ENCODE data around the gene EMSY. TPM values are rescaled to one million over a fixed set of nuclear protein-coding genes. Genes with fewer than 3 reads are reported as not detected.

EMSY gene
- total RNA-seq, 5 donors from 2014 or later (not counting 1 experiment from before 2014, with no cell fraction given) = 33.4 to 39.0 (median 38.0) TPM

- CTCF ChIA-PET = no interaction called here
- Histone ChIP-seq H3K27ac (ENCODE audit: low read length) (no peak overlapping the region), H3K9me3 (no peaks in the 10 kb centered on the region), H3K4me1 (ENCODE audit: control insufficient read depth in 1 of 2, extremely low read depth in 1 of 2, insufficient read depth in 2 of 2, low read length in 2 of 2) (no peaks in the 10 kb centered on the region), H3K36me3 (ENCODE audit: control insufficient read depth in 2 of 2, extremely low read depth in 1 of 2, insufficient read depth in 1 of 2, low read length in 1 of 2) (no peaks in the 10 kb centered on the region), H3K4me3 (ENCODE audit: control insufficient read depth in 1 of 2, extremely low read depth in 1 of 2, low read length in 1 of 2) (no peak overlapping the region), H3K27me3 (replicated peaks in 1 of 2; ENCODE audit: control insufficient read depth in 2 of 2, extremely low read depth in 1 of 2, insufficient read depth in 2 of 2, low read length in 1 of 2) (peaks cover 0 to 2% of the 10 kb centered on the region in 2 experiments)
- no peak overlapping the region for H3K27ac Mint-ChIP-seq
- DNase-seq (no peak), ATAC-seq (replicated peaks in 1 of 4) (no peak)
- H3K9me3 Mint-ChIP-seq = no peaks in the 10 kb centered on the region
- H3K4me3 Mint-ChIP-seq = no peak overlapping the region
- H3K27me3 Mint-ChIP-seq = peaks cover 0 to 1% of the 10 kb centered on the region in 2 donors
- H3K36me3 Mint-ChIP-seq = no peaks in the 10 kb centered on the region
- H3K4me1 Mint-ChIP-seq = peaks cover 0 to 8% (median 6%) of the 10 kb centered on the region in 3 donors
- WGBS (ENCODE audit: insufficient coverage) = 94% methylated on average over 11 of the region's 18 CpGs
- POLR2A ChIA-PET = no interaction called here
These were observed 154.5 kb downstream of the EMSY start for GRCh38 chr11:76599041-76600013.

- Histone ChIP-seq H3K27ac (ENCODE audit: low read length) (no peak overlapping the region), H3K4me3 (ENCODE audit: control insufficient read depth in 1 of 2, extremely low read depth in 1 of 2, low read length in 1 of 2) (no peak overlapping the region), H3K4me1 (ENCODE audit: control insufficient read depth in 1 of 2, extremely low read depth in 1 of 2, insufficient read depth in 2 of 2, low read length in 2 of 2) (no peaks in the 10 kb centered on the region), H3K9me3 (no peaks in the 10 kb centered on the region), H3K27me3 (replicated peaks in 1 of 2; ENCODE audit: control insufficient read depth in 2 of 2, extremely low read depth in 1 of 2, insufficient read depth in 2 of 2, low read length in 1 of 2) (peaks cover 0 to 2% of the 10 kb centered on the region in 2 experiments), H3K36me3 (ENCODE audit: control insufficient read depth in 2 of 2, extremely low read depth in 1 of 2, insufficient read depth in 1 of 2, low read length in 1 of 2) (no peaks in the 10 kb centered on the region)
- ATAC-seq (replicated peaks in 1 of 4) (no peak), DNase-seq (no peak)
- CTCF ChIA-PET = no interaction called here
- H3K27me3 Mint-ChIP-seq = peaks cover 0 to 1% of the 10 kb centered on the region in 2 donors
- peaks cover 0 to under 1% (median under 1%) of the 10 kb centered on the region in 3 donors for H3K4me1 Mint-ChIP-seq
- H3K27ac Mint-ChIP-seq = no peak overlapping the region
- H3K36me3 Mint-ChIP-seq = no peaks in the 10 kb centered on the region
- H3K4me3 Mint-ChIP-seq = no peak overlapping the region
- H3K9me3 Mint-ChIP-seq = no peaks in the 10 kb centered on the region
- POLR2A ChIA-PET = no interaction called here
- 50% methylated on average over 1 of the region's 10 CpGs for WGBS (ENCODE audit: insufficient coverage)
These were observed 155.4 kb downstream of the EMSY start for GRCh38 chr11:76600124-76600655.

- no peak overlapping the region for H3K4me3 ChIP-seq (ENCODE audit: control insufficient read depth in 1 of 2, extremely low read depth in 1 of 2, low read length in 1 of 2)
- ChIA-PET CTCF (interaction anchor here in 1 of 2 donors (0.6 kb wide), 1 partner anchor 10 kb away, joined by 6 read pairs; no protein-coding TSS in a partner anchor), POLR2A (no interaction called here)
- no peaks in the 10 kb centered on the region for H3K9me3 Mint-ChIP-seq
- no peaks in the 10 kb centered on the region for H3K9me3 ChIP-seq
- H3K36me3 ChIP-seq (ENCODE audit: control insufficient read depth in 2 of 2, extremely low read depth in 1 of 2, insufficient read depth in 1 of 2, low read length in 1 of 2) = no peaks in the 10 kb centered on the region
- no peak overlapping the region for H3K27ac ChIP-seq (ENCODE audit: low read length)
- peaks cover 0 to 2% of the 10 kb centered on the region in 2 experiments for H3K27me3 ChIP-seq (replicated peaks in 1 of 2; ENCODE audit: control insufficient read depth in 2 of 2, extremely low read depth in 1 of 2, insufficient read depth in 2 of 2, low read length in 1 of 2)
- H3K27me3 Mint-ChIP-seq = peaks cover 0 to 1% of the 10 kb centered on the region in 2 donors
- 92% methylated on average over 7 of the region's 7 CpGs for WGBS (ENCODE audit: insufficient coverage)
- H3K4me3 Mint-ChIP-seq = no peak overlapping the region
- no peak for ATAC-seq (replicated peaks in 1 of 4)
- H3K4me1 Mint-ChIP-seq = no peaks in the 10 kb centered on the region
- no peaks in the 10 kb centered on the region for H3K36me3 Mint-ChIP-seq
- DNase-seq = no peak
- no peak overlapping the region for H3K27ac Mint-ChIP-seq
- no peaks in the 10 kb centered on the region for H3K4me1 ChIP-seq (ENCODE audit: control insufficient read depth in 1 of 2, extremely low read depth in 1 of 2, insufficient read depth in 2 of 2, low read length in 2 of 2)
These were observed 156.5 kb downstream of the EMSY start for GRCh38 chr11:76601272-76601671.

- ChIA-PET POLR2A (no interaction called here), CTCF (interaction anchor here in 1 of 2 donors (0.6 kb wide), 1 partner anchor 10 kb away, joined by 6 read pairs; no protein-coding TSS in a partner anchor)
- H3K9me3 ChIP-seq = no peaks in the 10 kb centered on the region
- Mint-ChIP-seq H3K27ac (no peak overlapping the region), H3K4me1 (no peaks in the 10 kb centered on the region), H3K4me3 (no peak overlapping the region), H3K9me3 (no peaks in the 10 kb centered on the region), H3K36me3 (no peaks in the 10 kb centered on the region), H3K27me3 (peaks cover 0 to 1% of the 10 kb centered on the region in 2 donors)
- H3K4me3 ChIP-seq (ENCODE audit: control insufficient read depth in 1 of 2, extremely low read depth in 1 of 2, low read length in 1 of 2) = no peak overlapping the region
- no peak for ATAC-seq (replicated peaks in 1 of 4)
- DNase-seq = peak in 1 of 35 experiments; percentile 4
- WGBS (ENCODE audit: insufficient coverage) = 100% methylated on average over 2 of the region's 3 CpGs
- H3K36me3 ChIP-seq (ENCODE audit: control insufficient read depth in 2 of 2, extremely low read depth in 1 of 2, insufficient read depth in 1 of 2, low read length in 1 of 2) = no peaks in the 10 kb centered on the region
- H3K27me3 ChIP-seq (replicated peaks in 1 of 2; ENCODE audit: control insufficient read depth in 2 of 2, extremely low read depth in 1 of 2, insufficient read depth in 2 of 2, low read length in 1 of 2) = peaks cover 0 to 2% of the 10 kb centered on the region in 2 experiments
- H3K27ac ChIP-seq (ENCODE audit: low read length) = no peak overlapping the region
- H3K4me1 ChIP-seq (ENCODE audit: control insufficient read depth in 1 of 2, extremely low read depth in 1 of 2, insufficient read depth in 2 of 2, low read length in 2 of 2) = no peaks in the 10 kb centered on the region
These were observed 156.9 kb downstream of the EMSY start for GRCh38 chr11:76601724-76602123.

GRCh38 chr11:76602431-76602861 lies 157.6 kb downstream of the EMSY start:
- Histone ChIP-seq H3K27me3 (replicated peaks in 1 of 2; ENCODE audit: control insufficient read depth in 2 of 2, extremely low read depth in 1 of 2, insufficient read depth in 2 of 2, low read length in 1 of 2) (peaks cover 0 to 2% of the 10 kb centered on the region in 2 experiments), H3K27ac (ENCODE audit: low read length) (no peak overlapping the region), H3K4me1 (ENCODE audit: control insufficient read depth in 1 of 2, extremely low read depth in 1 of 2, insufficient read depth in 2 of 2, low read length in 2 of 2) (no peaks in the 10 kb centered on the region), H3K36me3 (ENCODE audit: control insufficient read depth in 2 of 2, extremely low read depth in 1 of 2, insufficient read depth in 1 of 2, low read length in 1 of 2) (no peaks in the 10 kb centered on the region), H3K9me3 (no peaks in the 10 kb centered on the region), H3K4me3 (ENCODE audit: control insufficient read depth in 1 of 2, extremely low read depth in 1 of 2, low read length in 1 of 2) (no peak overlapping the region)
- ChIA-PET CTCF (no interaction called here), POLR2A (no interaction called here)
- DNase-seq (no peak), ATAC-seq (replicated peaks in 1 of 4) (no peak)
- no peak overlapping the region for H3K27ac Mint-ChIP-seq
- H3K36me3 Mint-ChIP-seq = no peaks in the 10 kb centered on the region
- H3K9me3 Mint-ChIP-seq = no peaks in the 10 kb centered on the region
- 43% methylated on average over 4 of the region's 8 CpGs for WGBS (ENCODE audit: insufficient coverage)
- peaks cover 0 to 1% of the 10 kb centered on the region in 2 donors for H3K27me3 Mint-ChIP-seq
- no peaks in the 10 kb centered on the region for H3K4me1 Mint-ChIP-seq
- H3K4me3 Mint-ChIP-seq = no peak overlapping the region
